CD14-positive monocyte (primary cell): ENCODE results near the gene ATG12. TPM values are rescaled to one million over a fixed set of nuclear protein-coding genes. Genes with fewer than 3 reads are reported as not detected.
"Not testable (repeated sequence)": the region's sequence is repeated elsewhere in the genome, so short reads cannot be mapped to it uniquely, and the experiment has no call there.

Experiments used
- DNase-seq, 3 donors: peaks; one replicate each; pipeline ENCODE4 v3.0.0-alpha.2; 2011 to 2022
- H2AFZ ChIP-seq: 2 replicates; pipeline ENCODE4 v1.6.0; 2012; ENCODE audit warnings: mild to moderate bottlenecking, low read depth, low read length, inconsistent platforms; ENCODE audit not compliant: insufficient read depth, poor library complexity, severe bottlenecking
- H3K27ac ChIP-seq, 2 donors: 1 replicate in 1 of 2; 2 replicates in 1 of 2; pipeline ENCODE4 v1.5.1; 2012 to 2013; ENCODE audit warnings: low read length in 2 of 2, control low read depth in 1 of 2, inconsistent platforms in 1 of 2, low read depth in 1 of 2, mild to moderate bottlenecking in 1 of 2
- H3K27me3 ChIP-seq, 2 donors: one replicate each; pipeline versions ENCODE4 v1.6.0 to v1.6.1; 2011 to 2013; ENCODE audit warnings: low read length in 2 of 2; ENCODE audit not compliant: control insufficient read depth in 2 of 2, insufficient read depth in 2 of 2
- H3K36me3 ChIP-seq, 2 donors: replicated peaks in 1 of 2; 1 replicate in 1 of 2; 2 replicates in 1 of 2; pipeline versions ENCODE4 v1.5.1 to v1.6.1; 2012 to 2013; ENCODE audit warnings: low read length in 2 of 2, control low read depth in 1 of 2, inconsistent platforms in 1 of 2, mild to moderate bottlenecking in 1 of 2; ENCODE audit not compliant: insufficient read depth in 2 of 2, control insufficient read depth in 1 of 2
- H3K4me1 ChIP-seq, 2 donors: 1 replicate in 1 of 2; 2 replicates in 1 of 2; pipeline versions ENCODE4 v1.5.1 to v1.6.1; 2012 to 2013; ENCODE audit warnings: low read length in 2 of 2, control low read depth in 1 of 2, inconsistent platforms in 1 of 2, mild to moderate bottlenecking in 1 of 2, moderate library complexity in 1 of 2; ENCODE audit not compliant: insufficient read depth in 2 of 2, control insufficient read depth in 1 of 2
- H3K4me2 ChIP-seq: replicated peaks from 2 replicates; pipeline ENCODE3; 2012; ENCODE audit warnings: low read length, moderate library complexity, mild to moderate bottlenecking; ENCODE audit not compliant: poor library complexity, severe bottlenecking; ENCODE audit errors: extremely low read depth
- H3K4me3 ChIP-seq, 3 experiments: fragments of 200-600 bp in 1 of 3; sonication (generic) in 1 of 3; replicated peaks in 1 of 3; 1 replicate in 2 of 3; 2 replicates in 1 of 3; pipeline ENCODE4 v1.5.1; 2011 to 2013; ENCODE audit warnings: low read length in 3 of 3, mild to moderate bottlenecking in 3 of 3, control low read depth in 2 of 3, low read depth in 2 of 3, inconsistent platforms in 1 of 3, moderate library complexity in 1 of 3
- H3K79me2 ChIP-seq: 2 replicates; pipeline ENCODE4 v1.6.0; 2012; ENCODE audit warnings: mild to moderate bottlenecking, control low read depth, inconsistent platforms, low read length, moderate library complexity; ENCODE audit not compliant: insufficient read depth
- H3K9ac ChIP-seq: 2 replicates; pipeline ENCODE4 v1.6.0; 2017; ENCODE audit warnings: low read length, mild to moderate bottlenecking; ENCODE audit not compliant: insufficient read depth, poor library complexity, severe bottlenecking
- H3K9me3 ChIP-seq, 2 donors: replicated peaks in 1 of 2; 1 replicate in 1 of 2; 2 replicates in 1 of 2; pipeline versions ENCODE4 v1.5.1 to v1.6.1; 2012 to 2013; ENCODE audit warnings: low read length in 2 of 2, control low read depth in 1 of 2; ENCODE audit not compliant: control insufficient read depth in 1 of 2, insufficient read depth in 1 of 2
- H4K20me1 ChIP-seq: 2 replicates; pipeline ENCODE4 v1.6.0; 2012; ENCODE audit warnings: mild to moderate bottlenecking, low read length, control low read depth, moderate library complexity; ENCODE audit not compliant: insufficient read depth
- H3K27ac Mint-ChIP-seq, 7 donors: one replicate each; pipeline ENCODE4 v1.8.0; 2020; ENCODE audit warnings: mild to moderate bottlenecking in 7 of 7, mixed read lengths in 7 of 7, moderate library complexity in 6 of 7, inconsistent platforms in 2 of 7
- H3K27me3 Mint-ChIP-seq, 3 donors: one replicate each; pipeline ENCODE4 v1.8.0; 2021 to 2022; ENCODE audit warnings: low read depth in 3 of 3, mild to moderate bottlenecking in 3 of 3, mixed read lengths in 3 of 3, moderate library complexity in 3 of 3, inconsistent platforms in 1 of 3
- H3K36me3 Mint-ChIP-seq, 2 donors: one replicate each; pipeline ENCODE4 v1.8.0; 2020; ENCODE audit warnings: mixed read lengths in 2 of 2, inconsistent platforms in 1 of 2, mild to moderate bottlenecking in 1 of 2
- H3K4me1 Mint-ChIP-seq: one replicate; pipeline ENCODE4 v1.8.0; 2020; ENCODE audit warnings: mild to moderate bottlenecking, mixed read lengths
- H3K4me3 Mint-ChIP-seq, 2 donors: one replicate each; pipeline ENCODE4 v1.8.0; 2020; ENCODE audit warnings: mild to moderate bottlenecking in 2 of 2, mixed read lengths in 2 of 2, moderate library complexity in 1 of 2
- H3K9me3 Mint-ChIP-seq, 7 donors: one replicate each; pipeline ENCODE4 v1.8.0; 2020 to 2022; ENCODE audit warnings: mixed read lengths in 7 of 7, mild to moderate bottlenecking in 6 of 7, moderate library complexity in 6 of 7, inconsistent platforms in 2 of 7
- WGBS: methylation state at CpG from one replicate; pipeline ENCODE4 v1.1.5; 2013; ENCODE audit warnings: missing lambda C conversion rate; ENCODE audit not compliant: insufficient coverage; 5-methylcytosine and 5-hydroxymethylcytosine counted together
- intact Hi-C, 2 donors: fragments of 100-400 bp; cut with micrococcal nuclease; formaldehyde crosslinking; loops; one replicate each; pipeline versions ENCODE4 v1.15.0 to v1.15.1; 2023
- polyA plus RNA-seq, 3 donors: library from polyadenylated mRNA; depleted of rRNA in 1 of 3; unstranded in 2 of 3; stranded (reverse) in 1 of 3; fragments of 300-500 nt in 2 of 3; fragments of >200 nt in 1 of 3; fragmentation: Illumina TruSeq in 2 of 3; gene quantifications; 1 replicate in 2 of 3; 2 replicates in 1 of 3; pipeline ENCODE4 v1.2.3, GENCODE V29; 2012 to 2021
- TF ChIP-seq, protein P1 (sequence below): fragments of 200-600 bp; IDR thresholded peaks from one replicate; pipeline ENCODE4 v1.8.0; 2022; ENCODE audit warnings: antibody characterized with exemption, mild to moderate bottlenecking

The ATG12 gene
- polyA plus RNA-seq, 3 donors, result 44.3 to 143 (median 101) TPM

DNA sequence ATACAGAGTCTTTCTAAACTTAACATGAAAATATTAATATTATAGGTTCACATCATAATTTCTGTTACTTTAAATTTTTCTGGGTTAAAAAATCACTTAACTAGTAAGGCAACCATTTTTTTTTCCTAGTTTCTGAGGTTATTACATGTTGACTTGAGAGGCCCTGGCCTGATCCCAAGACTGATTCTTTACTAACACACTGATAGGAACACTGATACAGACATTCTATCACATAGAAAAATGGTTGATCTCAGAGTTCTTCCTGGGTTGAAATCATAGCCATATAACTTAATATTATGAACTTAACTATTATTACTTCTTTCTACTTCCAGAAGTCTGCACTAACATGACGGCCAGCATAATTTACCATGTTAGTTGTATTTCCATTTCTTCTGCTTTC lies 43.3 kb upstream of the ATG12 start:
- Histone ChIP-seq H4K20me1 (no peaks in the 10 kb centered on the region), H3K27ac (no peak overlapping the region), H3K4me2 (no peak overlapping the region), H3K4me1 (no peaks in the 10 kb centered on the region), H3K79me2 (no peaks in the 10 kb centered on the region), H3K9me3 (no peaks in the 10 kb centered on the region), H3K36me3 (peaks cover 8 to 21% of the 10 kb centered on the region in 2 donors), H3K9ac (no peak overlapping the region), H2AFZ (no peak overlapping the region), H3K4me3 (no peak overlapping the region), H3K27me3 (no peaks in the 10 kb centered on the region)
- Mint-ChIP-seq H3K9me3 (peaks cover 2 to 10% (median 3%) of the 10 kb centered on the region in 7 donors), H3K4me3 (no peak overlapping the region), H3K27me3 (peaks cover 0 to 2% (median 0%) of the 10 kb centered on the region in 3 donors), H3K27ac (no peak overlapping the region), H3K4me1 (no peaks in the 10 kb centered on the region), H3K36me3 (peaks cover 33 to 55% of the 10 kb centered on the region in 2 donors)
- intact Hi-C loops, result no loop called here
- no peak for DNase-seq
- no CpG with 5 or more reads among the region's 1 CpG for WGBS
- TF ChIP-seq, protein P1, sequence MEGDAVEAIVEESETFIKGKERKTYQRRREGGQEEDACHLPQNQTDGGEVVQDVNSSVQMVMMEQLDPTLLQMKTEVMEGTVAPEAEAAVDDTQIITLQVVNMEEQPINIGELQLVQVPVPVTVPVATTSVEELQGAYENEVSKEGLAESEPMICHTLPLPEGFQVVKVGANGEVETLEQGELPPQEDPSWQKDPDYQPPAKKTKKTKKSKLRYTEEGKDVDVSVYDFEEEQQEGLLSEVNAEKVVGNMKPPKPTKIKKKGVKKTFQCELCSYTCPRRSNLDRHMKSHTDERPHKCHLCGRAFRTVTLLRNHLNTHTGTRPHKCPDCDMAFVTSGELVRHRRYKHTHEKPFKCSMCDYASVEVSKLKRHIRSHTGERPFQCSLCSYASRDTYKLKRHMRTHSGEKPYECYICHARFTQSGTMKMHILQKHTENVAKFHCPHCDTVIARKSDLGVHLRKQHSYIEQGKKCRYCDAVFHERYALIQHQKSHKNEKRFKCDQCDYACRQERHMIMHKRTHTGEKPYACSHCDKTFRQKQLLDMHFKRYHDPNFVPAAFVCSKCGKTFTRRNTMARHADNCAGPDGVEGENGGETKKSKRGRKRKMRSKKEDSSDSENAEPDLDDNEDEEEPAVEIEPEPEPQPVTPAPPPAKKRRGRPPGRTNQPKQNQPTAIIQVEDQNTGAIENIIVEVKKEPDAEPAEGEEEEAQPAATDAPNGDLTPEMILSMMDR, result no peak

GRCh38 chr5:115882434-115882833 lies 41.1 kb upstream of the ATG12 start:
- peaks cover 51 to 68% of the 10 kb centered on the region in 2 donors for H3K36me3 Mint-ChIP-seq

DNA sequence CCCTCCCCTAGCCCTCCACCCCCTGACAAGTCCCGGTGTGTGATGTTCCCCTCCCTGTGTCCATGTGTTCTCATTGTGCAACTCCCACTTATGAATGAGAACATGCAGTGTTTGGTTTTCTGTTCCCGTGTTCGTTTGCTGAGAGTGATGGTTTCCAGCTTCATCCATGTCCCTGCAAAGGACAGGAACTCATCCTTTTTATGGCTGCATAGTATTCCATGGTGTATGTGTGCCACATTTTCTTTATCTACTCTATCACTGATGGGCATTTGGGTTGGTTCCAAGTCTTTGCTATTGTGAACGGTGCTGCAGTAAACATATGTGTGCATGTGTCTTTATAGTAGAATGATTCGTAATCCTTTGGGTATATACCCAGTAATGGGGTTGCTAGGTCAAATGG lies 36.0 kb upstream of the ATG12 start:
- H3K9me3 ChIP-seq, H3K79me2 ChIP-seq, H2AFZ ChIP-seq, H3K4me1 ChIP-seq, H3K4me2 ChIP-seq, intact Hi-C loops, H3K4me3 ChIP-seq, H4K20me1 ChIP-seq, H3K9ac ChIP-seq, H3K27me3 Mint-ChIP-seq, H3K27me3 ChIP-seq, H3K4me1 Mint-ChIP-seq, H3K4me3 Mint-ChIP-seq, H3K27ac Mint-ChIP-seq, DNase-seq, H3K27ac ChIP-seq: not testable (repeated sequence)
- peaks cover 5 to 37% of the 10 kb centered on the region in 2 donors for H3K36me3 ChIP-seq
- Mint-ChIP-seq H3K36me3 (peaks cover 56 to 62% of the 10 kb centered on the region in 2 donors), H3K9me3 (peaks cover 2 to 14% (median 11%) of the 10 kb centered on the region in 7 donors)
- WGBS, result no CpG with 5 or more reads among the region's 5 CpGs

More at GRCh38 chr5:115882434-115882833, 41.1 kb upstream of the ATG12 start:
- WGBS, result 97% methylated on average over 4 of the region's 8 CpGs
- H3K27ac ChIP-seq, DNase-seq, intact Hi-C loops, H3K4me3 Mint-ChIP-seq, H3K27me3 ChIP-seq, H3K4me1 Mint-ChIP-seq, H3K4me2 ChIP-seq, H3K4me3 ChIP-seq, H3K27ac Mint-ChIP-seq, H2AFZ ChIP-seq, H3K4me1 ChIP-seq, H3K27me3 Mint-ChIP-seq, H4K20me1 ChIP-seq, H3K9me3 ChIP-seq, H3K9ac ChIP-seq, H3K79me2 ChIP-seq: not testable (repeated sequence)
- H3K36me3 ChIP-seq, result peaks cover 8 to 21% of the 10 kb centered on the region in 2 donors
- peaks cover 2 to 13% (median 9%) of the 10 kb centered on the region in 7 donors for H3K9me3 Mint-ChIP-seq
